Prostate gland (tissue), 2 donors: ENCODE results near the gene SETD6.

Experiments used
- CTCF ChIP-seq, 4 experiments: fragments of 200-600 bp in 2 of 4; fragments of 450-650 bp in 2 of 4; sonication (generic) in 2 of 4; IDR thresholded peaks; 1 replicate in 3 of 4; 2 replicates in 1 of 4; pipeline ENCODE4 v1.5.1; 2016 to 2019; ENCODE audit warnings: antibody characterized with exemption in 4 of 4, mild to moderate bottlenecking in 2 of 4, moderate library complexity in 2 of 4
- POLR2AphosphoS5 ChIP-seq: sonication (generic); formaldehyde crosslinking; IDR thresholded peaks from one replicate; pipeline ENCODE4 v1.6.1; 2017; ENCODE audit warnings: antibody characterized with exemption

DNA sequence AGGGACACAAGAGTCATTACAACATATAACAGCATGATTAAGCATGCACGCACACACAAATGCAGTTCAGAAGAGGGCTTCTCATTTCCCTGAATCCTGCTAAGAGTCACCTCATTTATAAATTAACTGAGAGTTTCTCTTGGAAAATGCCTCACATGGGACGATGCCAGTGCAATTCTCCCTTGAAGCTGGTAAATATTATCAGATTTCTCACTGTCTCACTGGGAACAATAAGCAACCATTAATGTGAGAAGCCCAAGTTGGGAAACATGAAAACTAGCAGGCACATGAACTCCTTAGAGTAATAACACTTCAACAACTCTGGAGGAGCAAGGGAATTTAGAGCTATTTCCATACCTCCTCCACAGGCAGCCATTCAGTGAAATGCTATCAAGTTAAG is 26.4 kb downstream of the SETD6 start:
- TF ChIP-seq POLR2AphosphoS5 = no peak
- TF ChIP-seq CTCF (IDR thresholded peaks at IDR 0.05) = no peak
